Activated CD4-positive, alpha-beta memory T cell treated with anti-CD3 and anti-CD28 coated beads for 36 hours (primary cell): ENCODE data around the gene DAPK1. TPM values are rescaled to one million over a fixed set of nuclear protein-coding genes. Genes with fewer than 3 reads are reported as not detected.

Source experiments
- CTCF ChIA-PET: fragments of 350-600 bp; sonication (Branson Sonifier 250); formaldehyde crosslinking; loops from one replicate; lab custom pipeline; 2021; ENCODE audit warnings: antibody characterized with exemption, inconsistent platforms; lab: Charles Lee
- POLR2A ChIA-PET: fragments of 350-600 bp; sonication (Branson Sonifier 250); formaldehyde crosslinking; loops from one replicate; lab custom pipeline; 2021; ENCODE audit warnings: antibody characterized with exemption; lab: Charles Lee
- DNase-seq: peaks from one replicate; pipeline ENCODE4 v3.0.0-alpha.2; 2020
- H3K27ac Mint-ChIP-seq: one replicate; pipeline ENCODE4 v1.8.0; 2021; ENCODE audit warnings: mixed read lengths
- H3K27me3 Mint-ChIP-seq: one replicate; pipeline ENCODE4 v1.8.0; 2021; ENCODE audit warnings: mixed read lengths
- H3K36me3 Mint-ChIP-seq: one replicate; pipeline ENCODE4 v1.8.0; 2021; ENCODE audit warnings: mixed read lengths
- H3K4me1 Mint-ChIP-seq: one replicate; pipeline ENCODE4 v1.8.0; 2021; ENCODE audit warnings: low read depth, mixed read lengths
- H3K4me3 Mint-ChIP-seq: one replicate; pipeline ENCODE4 v1.8.0; 2021; ENCODE audit warnings: mild to moderate bottlenecking, mixed read lengths
- H3K9me3 Mint-ChIP-seq: one replicate; pipeline ENCODE4 v1.8.0; 2021; ENCODE audit warnings: mixed read lengths
- intact Hi-C: fragments of 100-400 bp; cut with micrococcal nuclease; formaldehyde crosslinking; loops from one replicate; pipeline ENCODE4 v1.15.1; 2023
- total RNA-seq, 2 experiments: library from RNA; stranded (reverse); gene quantifications; one replicate each; pipeline ENCODE4 v1.2.3, GENCODE V29; 2021

DAPK1 gene
- total RNA-seq, 2 experiments from 2014 or later: 1.9 to 3.3 TPM

- POLR2A ChIA-PET: no interaction called here
Observed at GRCh38 chr9:87707805-87708506, 210.3 kb downstream of the DAPK1 start.

GRCh38 chr9:87708546-87708945, 210.9 kb downstream of the DAPK1 start:
- peak overlapping the region; percentile 38 for H3K27ac Mint-ChIP-seq
- H3K4me3 Mint-ChIP-seq: no peak overlapping the region
- H3K36me3 Mint-ChIP-seq: no peaks in the 10 kb centered on the region
- H3K4me1 Mint-ChIP-seq: peaks cover 40% of the 10 kb centered on the region
- intact Hi-C loops: loop anchor here (2.0 to 10.0 kb wide), 2 partner anchors 20 to 296 kb away; no protein-coding TSS in a partner anchor
- H3K27me3 Mint-ChIP-seq: peaks cover 2% of the 10 kb centered on the region
- no peak for DNase-seq
- CTCF ChIA-PET: interaction anchor here (1.1 to 1.9 kb wide), 3 partner anchors 24 to 103 kb away, joined by 3 to 10 read pairs (median 8); no protein-coding TSS in a partner anchor
- no peaks in the 10 kb centered on the region for H3K9me3 Mint-ChIP-seq
- POLR2A ChIA-PET: interaction anchor here (0.8 to 1.2 kb wide), 2 partner anchors 18 to 173 kb away, joined by 3 to 4 read pairs; partner anchors contain the start of gene CTSL

More at GRCh38 chr9:87707805-87708506, 210.3 kb downstream of the DAPK1 start:
- CTCF ChIA-PET: interaction anchor here (1.1 kb wide), 1 partner anchor 85 kb away, joined by 3 read pairs; no protein-coding TSS in a partner anchor
- H3K36me3 Mint-ChIP-seq: no peaks in the 10 kb centered on the region
- no peaks in the 10 kb centered on the region for H3K9me3 Mint-ChIP-seq
- H3K4me3 Mint-ChIP-seq: no peak overlapping the region
- no peak for DNase-seq
- no peak overlapping the region for H3K27ac Mint-ChIP-seq
- peaks cover 34% of the 10 kb centered on the region for H3K4me1 Mint-ChIP-seq
- peaks cover 2% of the 10 kb centered on the region for H3K27me3 Mint-ChIP-seq
- intact Hi-C loops: loop anchor here (2.0 to 10.0 kb wide), 2 partner anchors 21 to 297 kb away; no protein-coding TSS in a partner anchor

- no peaks in the 10 kb centered on the region for H3K9me3 Mint-ChIP-seq
- H3K4me1 Mint-ChIP-seq: peaks cover 43% of the 10 kb centered on the region
- no peak overlapping the region for H3K4me3 Mint-ChIP-seq
- peak overlapping the region; percentile 38 for H3K27ac Mint-ChIP-seq
- CTCF ChIA-PET: interaction anchor here (1.1 to 1.9 kb wide), 3 partner anchors 25 to 103 kb away, joined by 3 to 10 read pairs (median 8); no protein-coding TSS in a partner anchor
- intact Hi-C loops: loop anchor here (1.0 to 10.0 kb wide), 4 partner anchors 20 to 296 kb away; no protein-coding TSS in a partner anchor
- POLR2A ChIA-PET: interaction anchor here (0.6 to 1.2 kb wide), 4 partner anchors 14 to 173 kb away, joined by 3 to 4 read pairs (median 4); partner anchors contain the start of gene CTSL
- H3K36me3 Mint-ChIP-seq: no peaks in the 10 kb centered on the region
- H3K27me3 Mint-ChIP-seq: peaks cover 2% of the 10 kb centered on the region
- DNase-seq: peak; percentile 48
Observed at GRCh38 chr9:87708986-87709728, 211.5 kb downstream of the DAPK1 start.

DNA sequence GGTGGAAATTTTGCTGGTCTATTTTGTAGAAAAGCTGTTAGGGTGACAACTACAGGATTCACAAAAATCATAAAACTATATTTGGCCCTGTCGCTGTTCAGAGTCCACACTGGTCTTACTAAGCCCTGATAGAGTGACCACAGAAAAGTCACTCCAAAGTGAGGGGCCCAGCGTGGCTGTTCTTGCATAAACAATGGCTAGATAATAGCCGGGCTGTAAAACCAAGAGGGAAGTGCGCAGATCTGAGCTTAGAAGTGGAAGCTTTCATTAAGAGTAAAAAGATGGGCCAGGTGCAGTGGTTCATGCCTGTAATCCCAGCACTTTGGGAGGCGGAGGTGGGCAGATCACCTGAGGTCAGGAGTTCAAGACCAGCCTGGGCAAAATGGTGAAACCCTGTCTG, 212.8 kb downstream of the DAPK1 start:
- CTCF ChIA-PET: interaction anchor here (1.9 kb wide), 1 partner anchor 101 kb away, joined by 10 read pairs; no protein-coding TSS in a partner anchor

DNA sequence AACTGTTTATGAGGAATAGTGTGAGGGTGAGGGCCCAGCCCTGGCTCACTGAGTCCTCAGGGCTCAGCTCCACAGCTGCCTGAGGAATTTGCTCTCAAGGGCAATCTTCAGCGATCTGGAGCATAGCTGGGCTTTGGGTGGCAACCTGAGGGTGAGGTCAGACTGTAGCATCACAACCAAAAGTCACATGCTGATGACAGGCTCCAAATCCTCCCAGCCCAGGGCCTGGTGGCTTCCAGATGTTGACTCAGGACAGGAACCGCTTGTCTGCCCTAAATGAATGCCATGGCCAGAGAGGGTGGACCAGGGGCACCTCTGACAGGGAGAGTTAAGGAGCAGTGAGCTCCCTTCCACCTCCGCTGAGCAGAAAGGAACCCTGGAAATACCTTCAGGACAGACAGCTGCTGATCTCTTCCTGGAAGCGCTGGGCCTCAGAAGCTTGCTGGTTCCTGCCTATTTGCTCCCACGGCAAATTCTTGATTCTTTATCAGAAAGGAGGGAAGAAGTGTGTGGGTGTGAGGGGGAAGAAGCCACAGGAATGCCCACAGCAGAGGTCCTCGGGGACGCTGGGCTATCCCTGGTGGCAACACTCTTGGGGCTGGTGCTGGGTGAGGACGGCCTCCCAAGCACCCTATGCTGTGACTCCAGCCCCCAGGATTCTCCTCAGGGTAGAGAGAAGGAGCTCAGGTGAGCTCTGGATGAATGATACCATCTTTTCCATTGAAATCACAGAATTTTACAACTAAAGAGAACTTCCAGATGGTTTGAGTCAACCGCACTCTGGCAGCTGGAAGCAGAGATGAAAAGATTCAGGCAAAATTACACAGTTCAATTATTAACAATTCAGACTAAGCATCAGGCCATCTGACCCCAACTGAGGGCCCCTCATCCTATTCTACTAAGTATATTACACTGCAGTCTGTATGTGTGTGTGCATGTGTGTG, 214.5 kb downstream of the DAPK1 start:
- H3K27ac Mint-ChIP-seq: no peak overlapping the region
- no peak overlapping the region for H3K4me3 Mint-ChIP-seq
- intact Hi-C loops: loop anchor here (2.0 kb wide), 1 partner anchor 55 kb away; no protein-coding TSS in a partner anchor
- ChIA-PET CTCF (no interaction called here), POLR2A (no interaction called here)
- H3K36me3 Mint-ChIP-seq: no peaks in the 10 kb centered on the region
- H3K27me3 Mint-ChIP-seq: peaks cover 6% of the 10 kb centered on the region
- no peaks in the 10 kb centered on the region for H3K9me3 Mint-ChIP-seq
- H3K4me1 Mint-ChIP-seq: peaks cover 47% of the 10 kb centered on the region
- DNase-seq: peak; percentile 24

More for the DNA sequence above, 212.8 kb downstream of the DAPK1 start:
- DNase-seq: no peak
- Mint-ChIP-seq H3K4me1 (peaks cover 47% of the 10 kb centered on the region), H3K9me3 (no peaks in the 10 kb centered on the region), H3K27ac (no peak overlapping the region), H3K4me3 (no peak overlapping the region), H3K27me3 (peaks cover 5% of the 10 kb centered on the region), H3K36me3 (no peaks in the 10 kb centered on the region)
- intact Hi-C loops: no loop called here
- POLR2A ChIA-PET: no interaction called here

DNA sequence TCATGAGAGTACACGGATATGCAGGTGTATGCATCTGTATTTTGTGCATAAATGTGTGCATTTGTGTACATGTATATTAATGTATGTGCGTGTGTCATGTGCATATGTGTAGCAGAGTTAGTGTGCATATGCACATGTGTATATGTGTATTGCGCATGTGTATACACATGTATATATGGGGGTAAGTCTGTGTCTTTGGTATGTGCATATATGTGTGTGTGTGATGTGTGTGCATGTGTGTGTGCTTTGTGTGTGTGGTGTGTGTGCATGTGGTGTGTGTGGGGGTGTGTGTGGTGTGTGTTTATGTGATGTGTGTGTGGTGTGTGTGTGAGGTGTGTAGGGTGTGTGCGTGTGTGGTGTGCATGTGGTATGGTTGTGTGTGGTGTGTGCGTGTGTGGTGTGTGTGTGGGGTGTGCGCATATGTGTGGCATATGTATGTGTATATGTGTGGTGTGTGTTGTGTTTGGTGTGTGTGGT, 215.2 kb downstream of the DAPK1 start:
- Mint-ChIP-seq H3K4me1 (peaks cover 42% of the 10 kb centered on the region), H3K4me3 (no peak overlapping the region), H3K9me3 (no peaks in the 10 kb centered on the region), H3K36me3 (no peaks in the 10 kb centered on the region), H3K27ac (peak overlapping the region; percentile 3), H3K27me3 (peaks cover 4% of the 10 kb centered on the region)
- ChIA-PET POLR2A (no interaction called here), CTCF (no interaction called here)
- no peak for DNase-seq
- intact Hi-C loops: loop anchor here (1.0 to 2.0 kb wide), 2 partner anchors 54 to 99 kb away; no protein-coding TSS in a partner anchor

GRCh38 chr9:87713278-87713987, 215.8 kb downstream of the DAPK1 start:
- CTCF ChIA-PET: interaction anchor here (1.4 to 1.7 kb wide), 2 partner anchors 29 to 99 kb away, joined by 4 read pairs; no protein-coding TSS in a partner anchor
- H3K27me3 Mint-ChIP-seq: peaks cover 5% of the 10 kb centered on the region
- intact Hi-C loops: loop anchor here (1.0 to 2.0 kb wide), 2 partner anchors 53 to 99 kb away; no protein-coding TSS in a partner anchor
- H3K4me1 Mint-ChIP-seq: peaks cover 37% of the 10 kb centered on the region
- H3K9me3 Mint-ChIP-seq: no peaks in the 10 kb centered on the region
- DNase-seq: peak; percentile 83
- POLR2A ChIA-PET: no interaction called here
- H3K27ac Mint-ChIP-seq: peak overlapping the region; percentile 60
- H3K4me3 Mint-ChIP-seq: peak overlapping the region; percentile 10
- no peaks in the 10 kb centered on the region for H3K36me3 Mint-ChIP-seq

GRCh38 chr9:87713988-87714330, 216.3 kb downstream of the DAPK1 start:
- POLR2A ChIA-PET: no interaction called here
- no peaks in the 10 kb centered on the region for H3K36me3 Mint-ChIP-seq
- intact Hi-C loops: loop anchor here (1.0 to 2.0 kb wide), 2 partner anchors 53 to 98 kb away; no protein-coding TSS in a partner anchor
- H3K4me3 Mint-ChIP-seq: no peak overlapping the region
- H3K9me3 Mint-ChIP-seq: no peaks in the 10 kb centered on the region
- peaks cover 6% of the 10 kb centered on the region for H3K27me3 Mint-ChIP-seq
- DNase-seq: no peak
- H3K27ac Mint-ChIP-seq: peak overlapping the region; percentile 60
- CTCF ChIA-PET: interaction anchor here (1.4 to 1.7 kb wide), 2 partner anchors 29 to 99 kb away, joined by 4 read pairs; no protein-coding TSS in a partner anchor
- peaks cover 32% of the 10 kb centered on the region for H3K4me1 Mint-ChIP-seq

DNA sequence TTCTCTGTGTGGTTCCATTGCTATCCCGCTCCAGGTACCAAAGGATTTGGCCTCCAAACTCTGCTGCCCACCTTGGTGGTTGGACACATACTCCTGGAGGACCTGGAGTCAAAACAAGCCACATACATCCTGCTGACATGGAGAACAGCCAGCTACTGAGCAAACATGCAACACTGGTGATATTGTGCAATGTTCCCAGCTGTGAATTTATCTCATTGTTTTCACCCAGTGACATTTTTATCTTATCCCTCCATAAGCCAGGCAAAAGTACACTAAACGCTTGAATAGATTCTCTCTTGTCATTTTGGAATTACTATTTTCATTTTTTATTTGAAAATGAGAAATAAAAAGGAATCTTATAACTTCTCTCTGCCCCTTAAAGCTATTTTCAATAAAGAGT, 217.2 kb downstream of the DAPK1 start:
- Mint-ChIP-seq H3K9me3 (no peaks in the 10 kb centered on the region), H3K27me3 (peaks cover 6% of the 10 kb centered on the region), H3K27ac (no peak overlapping the region), H3K36me3 (no peaks in the 10 kb centered on the region), H3K4me3 (no peak overlapping the region), H3K4me1 (peaks cover 23% of the 10 kb centered on the region)
- intact Hi-C loops: no loop called here
- DNase-seq: no peak
- POLR2A ChIA-PET: no interaction called here
- CTCF ChIA-PET: interaction anchor here (1.7 kb wide), 1 partner anchor 30 kb away, joined by 4 read pairs; no protein-coding TSS in a partner anchor

DNA sequence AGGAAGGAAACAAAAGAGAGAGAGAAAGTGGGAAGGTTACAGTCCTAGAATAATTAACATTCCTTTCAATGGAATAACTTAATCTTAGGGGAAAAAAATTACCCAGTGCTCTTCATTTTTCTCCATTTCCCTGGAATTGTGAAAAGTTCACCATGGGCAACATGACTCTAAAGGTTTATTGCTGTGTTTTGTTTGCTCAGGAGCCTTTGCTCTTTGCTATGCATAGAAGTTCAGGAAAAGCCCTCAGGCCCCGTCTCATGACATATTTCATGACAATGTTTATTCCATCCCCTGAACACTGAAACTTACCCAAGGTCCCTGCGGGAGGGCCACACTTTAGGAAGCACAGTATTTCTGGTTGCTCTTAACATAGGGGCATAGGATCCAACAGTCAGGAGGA, 218.5 kb downstream of the DAPK1 start:
- no peak overlapping the region for H3K27ac Mint-ChIP-seq
- peaks cover 16% of the 10 kb centered on the region for H3K4me1 Mint-ChIP-seq
- H3K9me3 Mint-ChIP-seq: no peaks in the 10 kb centered on the region
- H3K36me3 Mint-ChIP-seq: no peaks in the 10 kb centered on the region
- H3K4me3 Mint-ChIP-seq: no peak overlapping the region
- POLR2A ChIA-PET: no interaction called here
- intact Hi-C loops: no loop called here
- CTCF ChIA-PET: no interaction called here
- H3K27me3 Mint-ChIP-seq: peaks cover 6% of the 10 kb centered on the region
- DNase-seq: no peak
